GM23338 (cell line): ENCODE data around the gene CCDC69. TPM values are rescaled to one million over a fixed set of nuclear protein-coding genes. Genes with fewer than 3 reads are reported as not detected.

Source experiments
- ATAC-seq: fragments of 200-7000 bp; cut with Tn5 transposase; 3 replicates; pipeline ENCODE4 v1.9.1; 2020
- DNase-seq: peaks from one replicate; pipeline ENCODE4 v3.0.0-alpha.2; 2015; ENCODE audit warnings: low spot score
- H2AFZ ChIP-seq: fragments of 200-600 bp; sonication (generic); 2 replicates; pipeline ENCODE4 v1.8.0; 2016; ENCODE audit warnings: antibody characterized with exemption, mild to moderate bottlenecking, moderate library complexity
- H3F3A ChIP-seq: fragments of 200-600 bp; sonication (generic); replicated peaks from 2 replicates; pipeline ENCODE4 v1.8.0; 2017; ENCODE audit warnings: antibody characterized with exemption, mixed run types, low read depth
- H3K27ac ChIP-seq: fragments of 200-600 bp; sonication (generic); 2 replicates; pipeline ENCODE4 v1.6.1; 2016; ENCODE audit warnings: low read depth
- H3K27me3 ChIP-seq: fragments of 200-600 bp; sonication (generic); 2 replicates; pipeline ENCODE4 v1.8.0; 2016; ENCODE audit warnings: mild to moderate bottlenecking, mixed run types, moderate library complexity; ENCODE audit not compliant: insufficient read depth
- H3K36me3 ChIP-seq: fragments of 200-600 bp; sonication (generic); 2 replicates; pipeline ENCODE4 v1.8.0; 2016; ENCODE audit warnings: mild to moderate bottlenecking; ENCODE audit not compliant: insufficient read depth
- H3K4me1 ChIP-seq: fragments of 200-600 bp; sonication (generic); 2 replicates; pipeline ENCODE4 v1.8.0; 2016; ENCODE audit warnings: mild to moderate bottlenecking, moderate library complexity; ENCODE audit not compliant: insufficient read depth
- H3K4me2 ChIP-seq: fragments of 200-600 bp; sonication (generic); 2 replicates; pipeline ENCODE4 v1.7.1; 2017; ENCODE audit warnings: mixed run types
- H3K4me3 ChIP-seq: fragments of 200-600 bp; sonication (generic); 2 replicates; pipeline ENCODE4 v1.6.1; 2016; ENCODE audit warnings: mixed run types
- H3K79me2 ChIP-seq: fragments of 200-600 bp; sonication (generic); replicated peaks from 2 replicates; pipeline ENCODE4 v1.8.0; 2017; ENCODE audit warnings: mild to moderate bottlenecking; ENCODE audit not compliant: insufficient read depth
- H3K9me2 ChIP-seq: fragments of 200-600 bp; sonication (generic); 2 replicates; pipeline ENCODE4 v1.8.0; 2017; ENCODE audit not compliant: insufficient read depth
- H4K20me1 ChIP-seq: fragments of 200-600 bp; sonication (generic); replicated peaks from 2 replicates; pipeline ENCODE4 v1.8.0; 2017; ENCODE audit warnings: mild to moderate bottlenecking; ENCODE audit not compliant: insufficient read depth
- H3K27ac Mint-ChIP-seq: 2 replicates; pipeline ENCODE4 v1.8.0; 2020; ENCODE audit warnings: inconsistent platforms, mild to moderate bottlenecking, moderate library complexity, mixed read lengths
- H3K27me3 Mint-ChIP-seq: 3 replicates; pipeline ENCODE4 v1.8.0; 2022; ENCODE audit warnings: low read depth, mild to moderate bottlenecking, moderate library complexity, mixed read lengths, inconsistent platforms; ENCODE audit not compliant: insufficient read depth, poor library complexity
- H3K36me3 Mint-ChIP-seq: 3 replicates; pipeline ENCODE4 v1.8.0; 2021; ENCODE audit warnings: low read depth, mild to moderate bottlenecking, inconsistent platforms, moderate library complexity, mixed read lengths
- H3K4me1 Mint-ChIP-seq: 3 replicates; pipeline ENCODE4 v1.8.0; 2020; ENCODE audit warnings: mild to moderate bottlenecking, inconsistent platforms, mixed read lengths
- H3K4me3 Mint-ChIP-seq: 3 replicates; pipeline ENCODE4 v1.8.0; 2021; ENCODE audit warnings: moderate library complexity, mild to moderate bottlenecking, inconsistent platforms, mixed read lengths
- H3K9me3 Mint-ChIP-seq: 3 replicates; pipeline ENCODE4 v1.8.0; 2020; ENCODE audit warnings: moderate library complexity, mild to moderate bottlenecking, inconsistent platforms, mixed read lengths
- CREB1 ChIP-seq: fragments of 250-450 bp; sonication (Bioruptor Pico); IDR thresholded peaks from 2 replicates; pipeline ENCODE4 v1.5.0; 2020; ENCODE audit warnings: low read depth, mild to moderate bottlenecking, moderate library complexity
- EZH2 ChIP-seq: fragments of 200-600 bp; sonication (generic); IDR thresholded peaks from one replicate; pipeline ENCODE4 v1.8.0; 2017; ENCODE audit warnings: antibody characterized with exemption, mild to moderate bottlenecking, low read depth; ENCODE audit not compliant: unreplicated experiment
- EZH2phosphoT487 ChIP-seq: fragments of 200-600 bp; sonication (generic); IDR thresholded peaks from one replicate; pipeline ENCODE4 v1.8.1; 2018; ENCODE audit warnings: antibody characterized with exemption; ENCODE audit not compliant: unreplicated experiment
- JUNB ChIP-seq: IDR thresholded peaks from one replicate; pipeline ENCODE4 v1.6.1; 2016; ENCODE audit warnings: antibody characterized with exemption; ENCODE audit not compliant: unreplicated experiment
- NANOG ChIP-seq: IDR thresholded peaks from 2 replicates; pipeline ENCODE4 v1.6.1; 2016; ENCODE audit warnings: antibody characterized with exemption, borderline replicate concordance
- POLR2AphosphoS5 ChIP-seq: IDR thresholded peaks from 2 replicates; pipeline ENCODE4 v1.6.1; 2016; ENCODE audit warnings: antibody characterized with exemption, low read depth
- STAT1 ChIP-seq: IDR thresholded peaks from one replicate; pipeline ENCODE4 v1.6.1; 2016; ENCODE audit warnings: antibody characterized with exemption; ENCODE audit not compliant: unreplicated experiment
- ZNF114 ChIP-seq: fragments of 250-450 bp; sonication (Bioruptor Pico); IDR thresholded peaks from 2 replicates; pipeline ENCODE4 v1.5.0; 2020; ENCODE audit warnings: mild to moderate bottlenecking, moderate library complexity
- ZNF331 ChIP-seq: fragments of 250-450 bp; sonication (Bioruptor Pico); IDR thresholded peaks from 2 replicates; pipeline ENCODE4 v1.5.0; 2020; ENCODE audit warnings: low read depth, mild to moderate bottlenecking, moderate library complexity
- polyA plus RNA-seq: library from polyadenylated mRNA; unstranded; fragments of >200 nt; fragmentation: Nextera tagmentation; extraction: Ambion mirVana; gene quantifications from 2 replicates; pipeline ENCODE4 v1.2.1, GENCODE V29; 2016
- total RNA-seq: library from RNA; depleted of rRNA; stranded (reverse); fragments of >200 nt; shearing (Covaris generic); gene quantifications from 2 replicates; pipeline ENCODE4 v1.2.3, GENCODE V29; 2014
- TF ChIP-seq, protein P1 (sequence below): IDR thresholded peaks from 2 replicates; pipeline ENCODE4 v1.6.1; 2016; ENCODE audit warnings: antibody characterized with exemption
- TF ChIP-seq, protein P2 (sequence below): fragments of 250-450 bp; sonication (Bioruptor Pico); IDR thresholded peaks from 2 replicates; pipeline ENCODE4 v1.5.0; 2020; ENCODE audit warnings: mild to moderate bottlenecking, moderate library complexity
- TF ChIP-seq, protein P3 (sequence below), 2 experiments: fragments of 200-600 bp in 1 of 2; sonication (generic) in 1 of 2; conservative IDR thresholded peaks; 2 replicates each; pipeline versions ENCODE4 v1.5.1 to v1.6.1; 2016 to 2017; ENCODE audit warnings: antibody characterized with exemption in 2 of 2, low read depth in 2 of 2, mild to moderate bottlenecking in 2 of 2, moderate library complexity in 1 of 2

CCDC69 gene
- total and polyA plus RNA-seq, 2 experiments from 2014 or later = 2.7 to 5.3 TPM

DNA sequence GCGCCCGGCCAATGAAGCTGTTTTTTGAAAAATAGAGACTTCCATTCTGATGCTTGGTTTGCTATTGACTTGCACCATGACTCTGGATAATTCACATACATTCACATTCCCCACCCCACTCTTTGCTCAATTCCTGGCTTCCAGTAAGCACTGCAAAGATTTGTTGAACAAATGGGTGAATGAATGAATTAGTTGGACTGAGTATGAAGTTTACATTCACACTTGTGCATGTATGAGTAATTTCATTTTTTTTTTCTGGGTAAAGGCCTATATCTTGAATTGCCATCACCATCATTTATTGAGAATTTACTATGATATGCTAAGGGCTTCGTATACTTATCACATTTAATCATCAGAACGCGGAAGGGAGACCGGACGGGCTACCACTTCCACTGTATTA lies 13.8 kb upstream of the CCDC69 start:
- Mint-ChIP-seq H3K27ac (no peak overlapping the region), H3K27me3 (peaks cover 10% of the 10 kb centered on the region), H3K4me1 (peaks cover 30% of the 10 kb centered on the region), H3K9me3 (no peaks in the 10 kb centered on the region; the same call in 2 of the 3 replicates), H3K4me3 (no peak overlapping the region), H3K36me3 (no peaks in the 10 kb centered on the region)
- DNase-seq (no peak), ATAC-seq (no peak)
- no peaks in the 10 kb centered on the region for H3K27me3 ChIP-seq
- H2AFZ ChIP-seq = peak overlapping the region; percentile 96
- peaks cover 20% of the 10 kb centered on the region for H3K4me1 ChIP-seq
- no peak overlapping the region for H3K27ac ChIP-seq
- H3K4me2 ChIP-seq = peak overlapping the region; percentile 67; the same call in 1 of the 2 replicates
- no peaks in the 10 kb centered on the region for H4K20me1 ChIP-seq
- no peaks in the 10 kb centered on the region for H3K79me2 ChIP-seq
- H3K4me3 ChIP-seq = no peak overlapping the region
- TF ChIP-seq, protein P1, sequence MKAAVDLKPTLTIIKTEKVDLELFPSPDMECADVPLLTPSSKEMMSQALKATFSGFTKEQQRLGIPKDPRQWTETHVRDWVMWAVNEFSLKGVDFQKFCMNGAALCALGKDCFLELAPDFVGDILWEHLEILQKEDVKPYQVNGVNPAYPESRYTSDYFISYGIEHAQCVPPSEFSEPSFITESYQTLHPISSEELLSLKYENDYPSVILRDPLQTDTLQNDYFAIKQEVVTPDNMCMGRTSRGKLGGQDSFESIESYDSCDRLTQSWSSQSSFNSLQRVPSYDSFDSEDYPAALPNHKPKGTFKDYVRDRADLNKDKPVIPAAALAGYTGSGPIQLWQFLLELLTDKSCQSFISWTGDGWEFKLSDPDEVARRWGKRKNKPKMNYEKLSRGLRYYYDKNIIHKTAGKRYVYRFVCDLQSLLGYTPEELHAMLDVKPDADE = no peak
- TF ChIP-seq NANOG (no peak), ZNF114 (CRISPR knock-in tag) (no peak), ZNF331 (CRISPR knock-in tag) (no peak), EZH2phosphoT487 (no peak), POLR2AphosphoS5 (no peak), CREB1 (no peak), JUNB (no peak), STAT1 (no peak), EZH2 (no peak)
- TF ChIP-seq, protein P2, sequence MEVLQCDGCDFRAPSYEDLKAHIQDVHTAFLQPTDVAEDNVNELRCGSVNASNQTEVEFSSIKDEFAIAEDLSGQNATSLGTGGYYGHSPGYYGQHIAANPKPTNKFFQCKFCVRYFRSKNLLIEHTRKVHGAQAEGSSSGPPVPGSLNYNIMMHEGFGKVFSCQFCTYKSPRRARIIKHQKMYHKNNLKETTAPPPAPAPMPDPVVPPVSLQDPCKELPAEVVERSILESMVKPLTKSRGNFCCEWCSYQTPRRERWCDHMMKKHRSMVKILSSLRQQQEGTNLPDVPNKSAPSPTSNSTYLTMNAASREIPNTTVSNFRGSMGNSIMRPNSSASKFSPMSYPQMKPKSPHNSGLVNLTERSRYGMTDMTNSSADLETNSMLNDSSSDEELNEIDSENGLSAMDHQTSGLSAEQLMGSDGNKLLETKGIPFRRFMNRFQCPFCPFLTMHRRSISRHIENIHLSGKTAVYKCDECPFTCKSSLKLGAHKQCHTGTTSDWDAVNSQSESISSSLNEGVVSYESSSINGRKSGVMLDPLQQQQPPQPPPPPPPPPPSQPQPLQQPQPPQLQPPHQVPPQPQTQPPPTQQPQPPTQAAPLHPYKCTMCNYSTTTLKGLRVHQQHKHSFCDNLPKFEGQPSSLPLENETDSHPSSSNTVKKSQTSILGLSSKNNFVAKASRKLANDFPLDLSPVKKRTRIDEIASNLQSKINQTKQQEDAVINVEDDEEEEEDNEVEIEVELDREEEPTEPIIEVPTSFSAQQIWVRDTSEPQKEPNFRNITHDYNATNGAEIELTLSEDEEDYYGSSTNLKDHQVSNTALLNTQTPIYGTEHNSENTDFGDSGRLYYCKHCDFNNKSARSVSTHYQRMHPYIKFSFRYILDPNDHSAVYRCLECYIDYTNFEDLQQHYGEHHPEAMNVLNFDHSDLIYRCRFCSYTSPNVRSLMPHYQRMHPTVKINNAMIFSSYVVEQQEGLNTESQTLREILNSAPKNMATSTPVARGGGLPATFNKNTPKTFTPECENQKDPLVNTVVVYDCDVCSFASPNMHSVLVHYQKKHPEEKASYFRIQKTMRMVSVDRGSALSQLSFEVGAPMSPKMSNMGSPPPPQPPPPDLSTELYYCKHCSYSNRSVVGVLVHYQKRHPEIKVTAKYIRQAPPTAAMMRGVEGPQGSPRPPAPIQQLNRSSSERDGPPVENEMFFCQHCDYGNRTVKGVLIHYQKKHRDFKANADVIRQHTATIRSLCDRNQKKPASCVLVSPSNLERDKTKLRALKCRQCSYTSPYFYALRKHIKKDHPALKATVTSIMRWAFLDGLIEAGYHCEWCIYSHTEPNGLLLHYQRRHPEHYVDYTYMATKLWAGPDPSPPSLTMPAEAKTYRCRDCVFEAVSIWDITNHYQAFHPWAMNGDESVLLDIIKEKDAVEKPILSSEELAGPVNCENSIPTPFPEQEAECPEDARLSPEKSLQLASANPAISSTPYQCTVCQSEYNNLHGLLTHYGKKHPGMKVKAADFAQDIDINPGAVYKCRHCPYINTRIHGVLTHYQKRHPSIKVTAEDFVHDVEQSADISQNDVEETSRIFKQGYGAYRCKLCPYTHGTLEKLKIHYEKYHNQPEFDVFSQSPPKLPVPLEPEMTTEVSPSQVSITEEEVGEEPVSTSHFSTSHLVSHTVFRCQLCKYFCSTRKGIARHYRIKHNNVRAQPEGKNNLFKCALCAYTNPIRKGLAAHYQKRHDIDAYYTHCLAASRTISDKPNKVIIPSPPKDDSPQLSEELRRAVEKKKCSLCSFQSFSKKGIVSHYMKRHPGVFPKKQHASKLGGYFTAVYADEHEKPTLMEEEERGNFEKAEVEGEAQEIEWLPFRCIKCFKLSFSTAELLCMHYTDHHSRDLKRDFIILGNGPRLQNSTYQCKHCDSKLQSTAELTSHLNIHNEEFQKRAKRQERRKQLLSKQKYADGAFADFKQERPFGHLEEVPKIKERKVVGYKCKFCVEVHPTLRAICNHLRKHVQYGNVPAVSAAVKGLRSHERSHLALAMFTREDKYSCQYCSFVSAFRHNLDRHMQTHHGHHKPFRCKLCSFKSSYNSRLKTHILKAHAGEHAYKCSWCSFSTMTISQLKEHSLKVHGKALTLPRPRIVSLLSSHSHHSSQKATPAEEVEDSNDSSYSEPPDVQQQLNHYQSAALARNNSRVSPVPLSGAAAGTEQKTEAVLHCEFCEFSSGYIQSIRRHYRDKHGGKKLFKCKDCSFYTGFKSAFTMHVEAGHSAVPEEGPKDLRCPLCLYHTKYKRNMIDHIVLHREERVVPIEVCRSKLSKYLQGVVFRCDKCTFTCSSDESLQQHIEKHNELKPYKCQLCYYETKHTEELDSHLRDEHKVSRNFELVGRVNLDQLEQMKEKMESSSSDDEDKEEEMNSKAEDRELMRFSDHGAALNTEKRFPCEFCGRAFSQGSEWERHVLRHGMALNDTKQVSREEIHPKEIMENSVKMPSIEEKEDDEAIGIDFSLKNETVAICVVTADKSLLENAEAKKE = no peak
- TF ChIP-seq, protein P3, sequence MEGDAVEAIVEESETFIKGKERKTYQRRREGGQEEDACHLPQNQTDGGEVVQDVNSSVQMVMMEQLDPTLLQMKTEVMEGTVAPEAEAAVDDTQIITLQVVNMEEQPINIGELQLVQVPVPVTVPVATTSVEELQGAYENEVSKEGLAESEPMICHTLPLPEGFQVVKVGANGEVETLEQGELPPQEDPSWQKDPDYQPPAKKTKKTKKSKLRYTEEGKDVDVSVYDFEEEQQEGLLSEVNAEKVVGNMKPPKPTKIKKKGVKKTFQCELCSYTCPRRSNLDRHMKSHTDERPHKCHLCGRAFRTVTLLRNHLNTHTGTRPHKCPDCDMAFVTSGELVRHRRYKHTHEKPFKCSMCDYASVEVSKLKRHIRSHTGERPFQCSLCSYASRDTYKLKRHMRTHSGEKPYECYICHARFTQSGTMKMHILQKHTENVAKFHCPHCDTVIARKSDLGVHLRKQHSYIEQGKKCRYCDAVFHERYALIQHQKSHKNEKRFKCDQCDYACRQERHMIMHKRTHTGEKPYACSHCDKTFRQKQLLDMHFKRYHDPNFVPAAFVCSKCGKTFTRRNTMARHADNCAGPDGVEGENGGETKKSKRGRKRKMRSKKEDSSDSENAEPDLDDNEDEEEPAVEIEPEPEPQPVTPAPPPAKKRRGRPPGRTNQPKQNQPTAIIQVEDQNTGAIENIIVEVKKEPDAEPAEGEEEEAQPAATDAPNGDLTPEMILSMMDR (conservative IDR thresholded peaks at IDR 0.05; ENCODE audit: low read depth in 2 of 2) = no peak
- H3K9me2 ChIP-seq = no peaks in the 10 kb centered on the region
- H3F3A ChIP-seq = no peaks in the 10 kb centered on the region
- no peaks in the 10 kb centered on the region for H3K36me3 ChIP-seq
